Lung (tissue), 12 donors: Measurements from ENCODE around the gene COL11A2. TPM values are rescaled to one million over a fixed set of nuclear protein-coding genes. Genes with fewer than 3 reads are reported as not detected.

Experiments used
- ATAC-seq: fragments of 200-7000 bp; cut with Tn5 transposase; one replicate; pipeline ENCODE4 v1.9.1; 2020; ENCODE audit warnings: moderate number of reproducible peaks; ENCODE audit not compliant: insufficient read depth, low FRiP score
- DNase-seq, 3 donors: peaks; one replicate each; pipeline ENCODE4 v3.0.0-alpha.2; 2013 to 2017
- H3K27ac ChIP-seq, 2 donors: one replicate each; pipeline ENCODE4 v1.5.1; 2013; ENCODE audit warnings: mild to moderate bottlenecking in 2 of 2, moderate library complexity in 2 of 2, control low read depth in 1 of 2, inconsistent platforms in 1 of 2, low read depth in 1 of 2, low read length in 1 of 2
- H3K27me3 ChIP-seq, 3 donors: one replicate each; pipeline ENCODE4 v1.5.1; 2013; ENCODE audit warnings: low read length in 2 of 3; ENCODE audit not compliant: control insufficient read depth in 3 of 3, insufficient read depth in 3 of 3
- H3K36me3 ChIP-seq, 4 donors: one replicate each; pipeline ENCODE4 v1.5.1; 2013; ENCODE audit warnings: low read length in 4 of 4, mild to moderate bottlenecking in 1 of 4, moderate library complexity in 1 of 4; ENCODE audit not compliant: control insufficient read depth in 4 of 4, insufficient read depth in 4 of 4
- H3K4me1 ChIP-seq, 5 donors: one replicate each; pipeline ENCODE4 v1.5.1; 2013; ENCODE audit warnings: low read length in 5 of 5, mild to moderate bottlenecking in 2 of 5, moderate library complexity in 1 of 5; ENCODE audit not compliant: control insufficient read depth in 5 of 5, insufficient read depth in 5 of 5
- H3K4me3 ChIP-seq: one replicate; pipeline ENCODE4 v1.5.1; 2013; ENCODE audit warnings: mild to moderate bottlenecking, control low read depth, moderate library complexity
- H3K9ac ChIP-seq, 2 donors: one replicate each; pipeline ENCODE4 v1.5.1; 2013; ENCODE audit warnings: low read length in 2 of 2, control low read depth in 1 of 2; ENCODE audit not compliant: insufficient read depth in 1 of 2
- H3K9me3 ChIP-seq, 4 donors: one replicate each; pipeline ENCODE4 v1.5.1; 2013; ENCODE audit warnings: low read length in 3 of 4, mild to moderate bottlenecking in 1 of 4, moderate library complexity in 1 of 4; ENCODE audit not compliant: control insufficient read depth in 4 of 4, insufficient read depth in 3 of 4
- WGBS, 2 donors: extraction: QIAGEN DNeasy Blood & Tissue Kit; methylation state at CpG; one replicate each; pipeline ENCODE4 v1.1.7; 2013; 5-methylcytosine and 5-hydroxymethylcytosine counted together
- polyA plus RNA-seq, 2 donors: library from polyadenylated mRNA; stranded (reverse); fragments of 200-250 nt; gene quantifications; one replicate each; pipeline ENCODE4 v1.2.1, GENCODE V29; 2013
- total RNA-seq, 2 donors: library from RNA; depleted of rRNA in 1 of 2; stranded (reverse); fragments of >200 nt in 1 of 2; gene quantifications; one replicate each; pipeline ENCODE4 v1.2.1, GENCODE V29; 2014 to 2021
- TF ChIP-seq, protein P1 (sequence below): IDR thresholded peaks from 2 replicates; pipeline ENCODE4 v1.5.1; 2012; ENCODE audit warnings: mild to moderate bottlenecking; ENCODE audit errors: control extremely low read depth, extremely low read depth
- donor health status: control.
- donor health status: control.
- donor health status: Bipolar disorder and iron deficiency.
- donor health status: healthy.
- donor health status: DM: yes; HTN: yes; CAD: no.

Gene COL11A2
- total and polyA plus RNA-seq, 4 donors = 0.32 to 2.4 (median 0.90) TPM

DNA sequence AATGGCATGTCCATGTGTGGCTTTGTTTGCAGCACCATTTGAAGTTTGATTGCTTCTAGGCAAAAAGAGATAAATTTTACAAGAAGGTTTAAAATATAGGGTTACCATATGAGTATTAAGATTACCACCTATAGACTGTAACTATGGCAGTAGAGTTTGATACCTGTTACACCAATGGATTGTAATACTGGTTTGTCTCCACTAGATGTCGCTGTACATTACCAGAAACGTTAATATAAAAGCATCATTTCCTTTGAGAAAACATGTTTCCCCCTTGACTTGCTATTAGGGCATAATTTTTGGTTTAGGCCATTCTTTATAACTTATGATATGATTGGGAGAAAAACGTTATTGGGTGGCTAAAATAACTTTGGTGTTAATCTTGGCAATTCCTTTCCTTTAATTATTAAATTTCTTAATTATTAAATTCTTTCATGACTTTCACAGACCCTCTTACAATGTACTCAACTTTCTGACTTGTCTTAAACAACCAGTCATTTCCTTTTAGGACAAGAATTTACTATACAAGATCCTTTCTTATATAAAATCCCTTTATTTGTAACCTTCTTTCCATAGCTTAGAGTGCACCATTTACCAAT lies 73.6 kb downstream of the COL11A2 start:
- ATAC-seq (no peak), DNase-seq (peak in 2 of 3 donors; percentile 69 to 75)
- Histone ChIP-seq H3K4me3 (no peak overlapping the region), H3K9ac (no peak overlapping the region), H3K36me3 (no peaks in the 10 kb centered on the region), H3K27ac (no peak overlapping the region), H3K9me3 (peaks cover 0 to under 1% (median 0%) of the 10 kb centered on the region in 4 donors), H3K4me1 (peaks cover 0 to 4% (median 0%) of the 10 kb centered on the region in 5 donors), H3K27me3 (peaks cover 0 to 16% (median 16%) of the 10 kb centered on the region in 3 donors)
- WGBS, 2 donors = 0% methylated on average over 3 of the region's 3 CpGs
- TF ChIP-seq, protein P1, sequence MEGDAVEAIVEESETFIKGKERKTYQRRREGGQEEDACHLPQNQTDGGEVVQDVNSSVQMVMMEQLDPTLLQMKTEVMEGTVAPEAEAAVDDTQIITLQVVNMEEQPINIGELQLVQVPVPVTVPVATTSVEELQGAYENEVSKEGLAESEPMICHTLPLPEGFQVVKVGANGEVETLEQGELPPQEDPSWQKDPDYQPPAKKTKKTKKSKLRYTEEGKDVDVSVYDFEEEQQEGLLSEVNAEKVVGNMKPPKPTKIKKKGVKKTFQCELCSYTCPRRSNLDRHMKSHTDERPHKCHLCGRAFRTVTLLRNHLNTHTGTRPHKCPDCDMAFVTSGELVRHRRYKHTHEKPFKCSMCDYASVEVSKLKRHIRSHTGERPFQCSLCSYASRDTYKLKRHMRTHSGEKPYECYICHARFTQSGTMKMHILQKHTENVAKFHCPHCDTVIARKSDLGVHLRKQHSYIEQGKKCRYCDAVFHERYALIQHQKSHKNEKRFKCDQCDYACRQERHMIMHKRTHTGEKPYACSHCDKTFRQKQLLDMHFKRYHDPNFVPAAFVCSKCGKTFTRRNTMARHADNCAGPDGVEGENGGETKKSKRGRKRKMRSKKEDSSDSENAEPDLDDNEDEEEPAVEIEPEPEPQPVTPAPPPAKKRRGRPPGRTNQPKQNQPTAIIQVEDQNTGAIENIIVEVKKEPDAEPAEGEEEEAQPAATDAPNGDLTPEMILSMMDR = peak; percentile 79

DNA sequence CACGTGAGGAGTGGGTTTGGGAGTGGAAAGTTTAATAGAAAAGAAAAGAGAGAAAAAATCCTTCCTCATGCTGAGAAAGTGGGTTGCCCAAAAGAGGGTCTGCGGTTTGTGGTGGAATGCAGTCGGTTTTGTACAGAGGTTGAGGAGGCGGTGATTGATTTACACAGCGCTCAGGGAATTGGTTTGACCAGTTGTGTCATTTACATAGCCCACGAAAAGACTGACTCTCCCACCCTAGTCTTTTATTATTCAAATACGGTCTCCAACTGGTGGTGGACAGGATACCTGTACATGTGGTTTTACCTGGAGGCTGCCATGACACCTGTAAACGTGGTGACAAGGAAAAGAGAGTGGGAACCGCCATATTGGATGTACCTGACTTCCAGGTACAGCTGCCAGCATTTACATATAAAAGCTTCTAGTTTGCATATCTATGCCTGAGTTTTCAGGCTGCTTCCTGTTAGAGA lies 74.4 kb downstream of the COL11A2 start:
- DNase-seq (peak; percentile 24 to 51 (median 30)), ATAC-seq (no peak)
- Histone ChIP-seq H3K9ac (no peak overlapping the region), H3K27me3 (peaks cover 0 to 16% (median 16%) of the 10 kb centered on the region in 3 donors), H3K36me3 (no peaks in the 10 kb centered on the region), H3K4me1 (peaks cover 0 to 4% (median 0%) of the 10 kb centered on the region in 5 donors), H3K27ac (no peak overlapping the region), H3K4me3 (no peak overlapping the region), H3K9me3 (no peaks in the 10 kb centered on the region)
- TF ChIP-seq, protein P1 = no peak
- WGBS, 2 donors = 13 to 16% methylated on average over 9 of the region's 9 CpGs

DNA sequence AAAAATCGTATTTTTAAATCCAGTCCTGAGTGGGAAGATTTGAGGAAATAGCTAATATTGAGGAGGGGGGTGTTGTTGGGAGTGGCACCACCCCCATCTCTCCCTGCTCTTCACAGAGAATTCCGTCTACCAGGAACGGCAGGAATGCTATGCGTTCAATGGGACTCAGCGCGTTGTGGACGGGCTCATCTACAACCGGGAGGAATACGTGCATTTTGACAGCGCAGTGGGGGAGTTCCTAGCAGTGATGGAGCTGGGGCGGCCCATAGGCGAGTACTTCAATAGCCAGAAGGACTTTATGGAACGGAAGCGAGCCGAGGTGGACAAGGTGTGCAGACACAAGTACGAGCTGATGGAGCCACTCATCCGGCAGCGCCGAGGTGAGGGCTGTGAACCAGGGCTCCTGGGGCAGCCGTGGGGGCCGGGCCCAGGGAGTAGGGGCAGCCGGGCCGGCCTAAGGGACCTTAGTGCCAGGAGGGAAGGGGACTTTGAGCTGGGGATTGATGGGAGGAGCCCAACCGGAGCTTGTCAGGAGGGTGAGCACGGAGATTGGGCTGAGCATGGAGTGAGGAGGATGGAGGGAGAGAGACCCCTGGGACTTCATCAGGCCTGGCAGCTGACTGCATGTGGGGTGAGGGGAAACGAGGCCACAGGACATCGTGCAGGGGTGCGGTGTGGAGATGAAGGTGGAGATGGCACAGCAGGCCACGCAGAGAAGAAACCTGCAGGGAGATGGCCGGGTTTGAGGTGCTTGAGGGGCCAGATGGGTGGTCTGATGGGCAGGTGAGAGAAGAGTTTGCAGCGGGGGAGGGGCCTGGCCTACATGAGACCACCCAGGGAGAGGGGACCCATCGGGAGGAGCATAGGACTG lies 75.2 kb downstream of the COL11A2 start:
- H3K27me3 ChIP-seq = peaks cover 0 to 16% (median 16%) of the 10 kb centered on the region in 3 donors
- H3K4me1 ChIP-seq = peaks cover 0 to 4% (median 0%) of the 10 kb centered on the region in 5 donors
- ATAC-seq = no peak
- WGBS, 2 donors = 7 to 9% methylated on average over 32 of the region's 32 CpGs
- TF ChIP-seq, protein P1 = no peak
- H3K9ac ChIP-seq = no peak overlapping the region
- H3K27ac ChIP-seq = no peak overlapping the region
- no peak overlapping the region for H3K4me3 ChIP-seq
- peak in 1 of 3 donors; percentile 16 for DNase-seq
- no peaks in the 10 kb centered on the region for H3K9me3 ChIP-seq
- H3K36me3 ChIP-seq = no peaks in the 10 kb centered on the region
